NCI-H2196 (cell line): ENCODE data around the gene CMTR1.
A peak's percentile ranks its signal among the peaks of the same experiment; 100 is the strongest.

Experiments used
- DNase-seq: peaks from one replicate; lab custom pipeline; 2025; ENCODE audit not compliant: unreplicated experiment; lab: John Stamatoyannopoulos, UW

CMTR1 gene

GRCh38 chr6:37511201-37511600 lies 78.2 kb downstream of the CMTR1 start:
- DNase-seq, result no peak

- DNase-seq, result no peak
Observed at GRCh38 chr6:37511910-37512399, 78.9 kb downstream of the CMTR1 start.

GRCh38 chr6:37512400-37513011 lies 79.5 kb downstream of the CMTR1 start:
- no peak for DNase-seq

GRCh38 chr6:37513155-37513554 lies 80.1 kb downstream of the CMTR1 start:
- DNase-seq, result no peak

- no peak for DNase-seq
Observed at GRCh38 chr6:37513576-37513975, 80.6 kb downstream of the CMTR1 start.

- DNase-seq, result no peak
Observed at GRCh38 chr6:37514321-37514771, 81.3 kb downstream of the CMTR1 start.

GRCh38 chr6:37514837-37515236 lies 81.8 kb downstream of the CMTR1 start:
- no peak for DNase-seq

GRCh38 chr6:37515712-37516075 lies 82.7 kb downstream of the CMTR1 start:
- no peak for DNase-seq

GRCh38 chr6:37516076-37516919 lies 83.3 kb downstream of the CMTR1 start:
- peak; percentile 85 for DNase-seq

- no peak for DNase-seq
Observed at GRCh38 chr6:37516920-37517405, 83.9 kb downstream of the CMTR1 start.

- DNase-seq, result no peak
Observed at GRCh38 chr6:37517411-37517812, 84.4 kb downstream of the CMTR1 start.

- DNase-seq, result no peak
Observed at GRCh38 chr6:37518116-37518515, 85.1 kb downstream of the CMTR1 start.

- no peak for DNase-seq
Observed at GRCh38 chr6:37519461-37519860, 86.4 kb downstream of the CMTR1 start.

GRCh38 chr6:37520926-37521325 lies 87.9 kb downstream of the CMTR1 start:
- no peak for DNase-seq

GRCh38 chr6:37521674-37522073 lies 88.7 kb downstream of the CMTR1 start:
- DNase-seq, result no peak

GRCh38 chr6:37522836-37523235 lies 89.8 kb downstream of the CMTR1 start:
- DNase-seq, result no peak

GRCh38 chr6:37523412-37523811 lies 90.4 kb downstream of the CMTR1 start:
- DNase-seq, result no peak

- DNase-seq, result no peak
Observed at GRCh38 chr6:37524025-37524969, 91.3 kb downstream of the CMTR1 start.

- no peak for DNase-seq
Observed at GRCh38 chr6:37524970-37525318, 91.9 kb downstream of the CMTR1 start.

GRCh38 chr6:37525460-37526357 lies 92.7 kb downstream of the CMTR1 start:
- no peak for DNase-seq
